NCI-H69 (cell line): ENCODE results near the gene TIGAR.

Experiments used
- DNase-seq: peaks from one replicate; lab custom pipeline; 2025; lab: John Stamatoyannopoulos, UW

TIGAR gene

GRCh38 chr12:4379405-4379804, 58.4 kb downstream of the TIGAR start, which contains the start of gene FGF23:
TSS of gene FGF23 (minus strand) at chr12:4379712. CDS start at chr12:4379582, 130 bp downstream.
- peak; percentile 58 for DNase-seq

- no peak for DNase-seq
Measured at GRCh38 chr12:4380332-4380731, 59.3 kb downstream of the TIGAR start.

GRCh38 chr12:4383304-4383865, 62.4 kb downstream of the TIGAR start:
- peak; percentile 6 for DNase-seq

- peak; percentile 58 for DNase-seq
Measured at GRCh38 chr12:4386801-4387200, 65.8 kb downstream of the TIGAR start.

- DNase-seq: no peak
Measured at GRCh38 chr12:4387607-4388006, 66.6 kb downstream of the TIGAR start.

GRCh38 chr12:4388032-4388431, 67.0 kb downstream of the TIGAR start:
- no peak for DNase-seq

- DNase-seq: no peak
Measured at GRCh38 chr12:4388662-4389061, 67.6 kb downstream of the TIGAR start.

- DNase-seq: no peak
Measured at GRCh38 chr12:4392223-4392742, 71.3 kb downstream of the TIGAR start.

- no peak for DNase-seq
Measured at GRCh38 chr12:4393211-4393610, 72.2 kb downstream of the TIGAR start.

- no peak for DNase-seq
Measured at GRCh38 chr12:4395818-4396217, 74.8 kb downstream of the TIGAR start.

- no peak for DNase-seq
Measured at GRCh38 chr12:4401117-4401516, 80.1 kb downstream of the TIGAR start.

- DNase-seq: no peak
Measured at GRCh38 chr12:4402996-4403395, 82.0 kb downstream of the TIGAR start.
